Measurements from ENCODE around the gene PID1.

PID1 gene

GRCh38 chr2:229101314-229101713, 169.8 kb downstream of the PID1 start:
- no peak for TF ChIP-seq CTCF (IDR thresholded peaks at IDR 0.05; ENCODE audit: insufficient read depth, low read depth, low read length, missing control alignments)
- no peak overlapping the region for H3K4me3 ChIP-seq (ENCODE audit: low read length)
- no peak for DNase-seq (ENCODE audit: low read depth)

DNA sequence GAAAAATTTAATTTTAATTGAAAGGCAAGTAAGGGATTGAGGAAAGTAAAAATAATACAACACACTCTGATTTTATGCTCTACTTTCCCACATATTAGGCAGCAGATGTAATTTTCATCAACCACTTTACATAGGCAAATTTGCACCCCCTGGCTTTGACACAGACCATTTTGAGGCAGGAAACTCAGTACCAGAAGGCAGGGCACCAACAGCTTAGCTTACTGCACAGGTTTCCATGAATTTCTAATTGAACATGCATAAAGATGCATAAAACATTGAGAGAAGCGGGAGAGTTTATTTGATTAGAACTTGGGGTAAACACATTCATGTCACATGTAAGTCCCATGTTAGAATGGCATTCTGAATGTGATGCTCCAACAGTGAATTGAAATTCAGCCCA, 171.9 kb downstream of the PID1 start:
- TF ChIP-seq CTCF (IDR thresholded peaks at IDR 0.05; ENCODE audit: insufficient read depth, low read depth, low read length, missing control alignments): no peak
- H3K4me3 ChIP-seq (ENCODE audit: low read length): no peak overlapping the region
- no peak for DNase-seq (ENCODE audit: low read depth)

- no peak for DNase-seq (ENCODE audit: low read depth)
- no peak for TF ChIP-seq CTCF (IDR thresholded peaks at IDR 0.05; ENCODE audit: insufficient read depth, low read depth, low read length, missing control alignments)
- no peak overlapping the region for H3K4me3 ChIP-seq (ENCODE audit: low read length)
These were observed 172.3 kb downstream of the PID1 start for GRCh38 chr2:229098801-229099200.

- DNase-seq (ENCODE audit: low read depth): no peak
- TF ChIP-seq CTCF (IDR thresholded peaks at IDR 0.05; ENCODE audit: insufficient read depth, low read depth, low read length, missing control alignments): no peak
- H3K4me3 ChIP-seq (ENCODE audit: low read length): no peak overlapping the region
These were observed 174.5 kb downstream of the PID1 start for GRCh38 chr2:229096409-229097066.

GRCh38 chr2:229095472-229095871, 175.6 kb downstream of the PID1 start:
- no peak for TF ChIP-seq CTCF (IDR thresholded peaks at IDR 0.05; ENCODE audit: insufficient read depth, low read depth, low read length, missing control alignments)
- no peak for DNase-seq (ENCODE audit: low read depth)
- H3K4me3 ChIP-seq (ENCODE audit: low read length): no peak overlapping the region

DNA sequence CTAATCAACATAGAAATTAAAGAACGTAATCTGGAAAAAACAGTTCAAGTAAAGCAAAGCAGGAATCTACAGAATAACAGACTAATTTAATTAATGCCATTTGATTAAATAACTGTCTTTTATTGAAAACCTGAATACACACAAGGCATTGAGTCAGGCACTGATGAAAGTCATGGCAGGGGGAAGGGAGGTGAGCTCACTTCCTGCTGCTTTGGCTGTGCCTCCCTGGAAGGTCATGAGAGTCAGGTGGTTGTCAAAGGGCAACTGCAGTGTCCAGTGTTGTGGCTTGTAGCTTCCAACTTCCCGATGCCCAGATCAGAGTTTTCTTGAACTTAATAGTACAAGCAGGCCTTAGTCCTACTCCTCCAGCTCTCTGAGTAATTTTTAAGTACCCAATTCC, 180.9 kb downstream of the PID1 start:
- no peak overlapping the region for H3K4me3 ChIP-seq (ENCODE audit: low read length)
- peak; percentile 18 for DNase-seq (ENCODE audit: low read depth)
- TF ChIP-seq CTCF (IDR thresholded peaks at IDR 0.05; ENCODE audit: insufficient read depth, low read depth, low read length, missing control alignments): no peak

DNA sequence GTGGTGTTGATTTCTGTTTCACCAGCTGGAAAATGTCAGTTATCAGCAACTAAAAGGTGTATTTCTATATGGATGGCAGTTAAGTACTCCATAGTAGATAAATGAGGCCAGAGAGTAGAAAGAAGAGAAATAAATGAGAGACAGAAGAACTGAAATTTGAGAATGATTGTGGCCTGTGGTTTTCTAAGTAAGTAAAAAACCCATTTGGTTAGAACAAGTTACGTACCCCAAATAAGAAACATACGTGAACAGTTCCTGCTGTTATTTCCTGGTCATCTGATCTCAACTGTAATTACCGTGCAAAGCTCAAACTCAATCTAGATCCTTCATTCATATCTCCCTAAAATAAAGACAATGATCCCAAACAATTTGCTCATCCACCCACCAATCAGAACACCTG, 181.3 kb downstream of the PID1 start:
- H3K4me3 ChIP-seq (ENCODE audit: low read length): no peak overlapping the region
- DNase-seq (ENCODE audit: low read depth): no peak
- TF ChIP-seq CTCF (IDR thresholded peaks at IDR 0.05; ENCODE audit: insufficient read depth, low read depth, low read length, missing control alignments): no peak
